HG03521 (cell line): Measurements from ENCODE around the gene USP19.

Experiments
- ATAC-seq: cut with Tn5 transposase; IDR thresholded peaks from one replicate; pipeline ENCODE4 v1.9.1; 2021; ENCODE audit warnings: mild to moderate bottlenecking, moderate library complexity; ENCODE audit not compliant: unreplicated experiment

Gene USP19, protein sequence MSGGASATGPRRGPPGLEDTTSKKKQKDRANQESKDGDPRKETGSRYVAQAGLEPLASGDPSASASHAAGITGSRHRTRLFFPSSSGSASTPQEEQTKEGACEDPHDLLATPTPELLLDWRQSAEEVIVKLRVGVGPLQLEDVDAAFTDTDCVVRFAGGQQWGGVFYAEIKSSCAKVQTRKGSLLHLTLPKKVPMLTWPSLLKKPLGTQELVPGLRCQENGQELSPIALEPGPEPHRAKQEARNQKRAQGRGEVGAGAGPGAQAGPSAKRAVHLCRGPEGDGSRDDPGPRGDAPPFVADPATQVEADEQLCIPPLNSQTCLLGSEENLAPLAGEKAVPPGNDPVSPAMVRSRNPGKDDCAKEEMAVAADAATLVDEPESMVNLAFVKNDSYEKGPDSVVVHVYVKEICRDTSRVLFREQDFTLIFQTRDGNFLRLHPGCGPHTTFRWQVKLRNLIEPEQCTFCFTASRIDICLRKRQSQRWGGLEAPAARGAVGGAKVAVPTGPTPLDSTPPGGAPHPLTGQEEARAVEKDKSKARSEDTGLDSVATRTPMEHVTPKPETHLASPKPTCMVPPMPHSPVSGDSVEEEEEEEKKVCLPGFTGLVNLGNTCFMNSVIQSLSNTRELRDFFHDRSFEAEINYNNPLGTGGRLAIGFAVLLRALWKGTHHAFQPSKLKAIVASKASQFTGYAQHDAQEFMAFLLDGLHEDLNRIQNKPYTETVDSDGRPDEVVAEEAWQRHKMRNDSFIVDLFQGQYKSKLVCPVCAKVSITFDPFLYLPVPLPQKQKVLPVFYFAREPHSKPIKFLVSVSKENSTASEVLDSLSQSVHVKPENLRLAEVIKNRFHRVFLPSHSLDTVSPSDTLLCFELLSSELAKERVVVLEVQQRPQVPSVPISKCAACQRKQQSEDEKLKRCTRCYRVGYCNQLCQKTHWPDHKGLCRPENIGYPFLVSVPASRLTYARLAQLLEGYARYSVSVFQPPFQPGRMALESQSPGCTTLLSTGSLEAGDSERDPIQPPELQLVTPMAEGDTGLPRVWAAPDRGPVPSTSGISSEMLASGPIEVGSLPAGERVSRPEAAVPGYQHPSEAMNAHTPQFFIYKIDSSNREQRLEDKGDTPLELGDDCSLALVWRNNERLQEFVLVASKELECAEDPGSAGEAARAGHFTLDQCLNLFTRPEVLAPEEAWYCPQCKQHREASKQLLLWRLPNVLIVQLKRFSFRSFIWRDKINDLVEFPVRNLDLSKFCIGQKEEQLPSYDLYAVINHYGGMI (N-terminal part only)

DNA sequence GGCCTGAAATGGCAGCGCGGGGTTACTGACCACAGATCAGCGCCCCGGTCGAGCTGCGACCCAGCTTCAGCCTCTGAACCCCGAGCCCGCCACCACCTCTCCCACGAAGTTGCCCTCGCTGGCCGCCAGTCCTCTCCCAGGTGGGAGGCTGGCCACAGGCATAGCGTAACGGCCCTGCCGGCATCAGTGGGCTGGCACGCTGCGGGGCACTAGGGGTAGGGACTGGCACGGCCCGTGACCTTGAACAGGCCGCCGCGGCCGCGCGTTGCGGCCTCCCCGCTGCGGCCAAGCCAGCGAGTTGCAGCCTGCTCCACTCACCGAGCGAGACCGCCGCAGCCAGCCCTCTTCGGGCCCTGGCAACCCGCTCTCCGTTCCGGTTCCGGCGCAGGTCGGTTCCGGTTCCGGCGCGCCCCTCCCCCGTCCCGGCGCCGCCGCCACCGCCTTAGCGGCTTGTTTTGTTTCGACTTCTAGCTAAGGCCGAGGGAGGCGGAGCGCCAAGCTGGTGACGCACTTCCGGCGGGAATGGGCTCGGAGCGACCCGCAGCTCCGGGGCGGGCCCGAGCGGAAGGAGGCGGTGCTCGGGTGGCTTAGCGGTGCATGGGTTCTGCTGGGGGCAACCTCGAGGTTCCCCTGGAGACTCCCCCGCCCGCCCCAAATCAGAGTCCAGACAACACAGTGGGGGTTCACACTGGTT, at the start of gene USP19:
Gene USP19, minus strand, starts transcription at position 386 of the 694 bp plus-strand sequence. CDS start 1,678 bp downstream, outside the sequence.
- peak; percentile 62 for ATAC-seq

- no peak for ATAC-seq
Measured at GRCh38 chr3:49166752-49167556, 46.3 kb upstream of the USP19 start.

DNA sequence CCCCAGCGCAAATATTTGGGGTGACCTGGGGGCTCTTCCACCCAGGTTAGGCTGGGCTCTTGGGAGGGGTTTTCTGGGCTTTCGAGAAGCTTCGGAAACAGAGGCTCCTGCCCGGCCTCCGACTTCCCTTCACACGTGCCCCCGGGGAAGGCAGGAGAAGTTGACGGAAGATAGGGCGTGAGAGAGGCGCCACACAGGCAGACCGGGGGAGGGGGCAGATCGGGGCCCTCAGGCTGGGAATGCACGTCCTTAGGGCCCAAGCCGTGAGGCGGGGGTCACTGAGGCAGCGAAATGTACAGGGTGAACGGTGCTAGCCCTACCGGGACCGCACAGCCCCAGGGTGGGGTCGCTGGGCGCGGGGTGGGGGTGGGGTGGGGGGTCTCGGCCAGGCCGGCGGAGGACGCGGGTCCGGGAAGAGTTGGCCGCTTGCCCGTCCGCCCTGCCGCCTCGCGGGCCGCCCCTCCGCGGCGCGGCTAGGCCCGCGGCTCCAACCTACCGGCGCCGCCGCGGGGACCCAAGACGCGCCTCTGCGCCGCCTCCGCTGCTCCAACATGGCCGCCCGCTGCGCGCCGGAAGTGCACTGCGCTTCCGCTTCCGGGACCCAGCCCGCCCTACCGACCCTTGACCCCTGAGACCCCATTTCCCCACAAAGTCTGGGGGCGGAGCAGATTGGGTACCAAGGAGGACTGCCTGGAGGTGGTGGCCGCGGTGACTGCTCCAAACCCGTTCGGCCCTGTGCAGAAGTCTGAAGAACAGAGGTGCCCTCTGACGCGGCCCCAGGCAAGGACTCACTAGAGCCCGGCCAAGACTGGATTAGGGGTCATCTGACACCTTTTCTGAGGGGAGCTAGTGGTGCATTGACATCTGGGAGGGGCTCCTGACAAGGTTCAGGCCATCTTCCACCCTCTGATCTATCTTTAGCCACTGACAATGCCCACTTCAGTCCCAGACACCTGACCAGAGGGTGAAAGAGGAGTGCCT, 45.4 kb upstream of the USP19 start, which contains the start of gene CCDC71:
Gene CCDC71, minus strand, starts transcription at position 561 of the 981 bp plus-strand sequence. CDS start 2,123 bp downstream, outside the sequence.
- ATAC-seq, result peak; percentile 76

- ATAC-seq, result no peak
Measured at GRCh38 chr3:49164983-49165720, 44.5 kb upstream of the USP19 start.

- ATAC-seq, result no peak
Measured at GRCh38 chr3:49163609-49164008, 43.0 kb upstream of the USP19 start.

DNA sequence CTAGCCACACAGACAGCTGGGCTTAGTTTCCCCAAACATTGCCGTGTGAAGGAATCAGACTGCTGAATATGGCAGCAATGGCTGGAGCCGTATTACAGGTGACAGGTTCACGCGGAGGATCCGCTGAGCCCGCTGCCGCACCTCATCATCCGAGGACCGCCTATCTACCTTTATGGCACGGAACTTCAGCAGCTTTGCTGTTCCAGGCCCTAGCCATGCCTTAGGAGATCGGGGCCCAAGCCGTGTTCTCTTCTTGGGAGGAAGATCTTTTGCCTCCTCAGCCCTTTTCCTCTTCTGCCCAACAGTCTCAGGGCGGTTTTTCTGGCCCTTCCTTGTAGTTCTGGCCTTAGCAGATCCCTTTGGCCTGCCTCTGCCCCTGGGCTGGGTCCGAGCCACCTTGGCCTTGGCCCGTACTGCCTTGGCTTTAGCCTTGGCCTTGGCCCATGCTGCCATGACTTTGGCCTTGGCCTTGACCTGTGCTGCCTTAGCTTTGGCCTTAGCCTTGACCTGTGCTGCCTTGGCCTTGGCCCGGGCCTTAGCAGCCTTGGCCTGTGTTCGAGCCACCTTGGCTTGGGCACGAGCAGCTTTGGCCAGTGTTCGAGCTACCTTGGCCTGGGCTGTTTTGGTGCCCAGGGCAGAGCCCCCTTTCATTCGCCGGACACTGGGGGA, 42.3 kb upstream of the USP19 start:
- no peak for ATAC-seq

GRCh38 chr3:49161808-49162530, 41.3 kb upstream of the USP19 start:
- ATAC-seq, result no peak

DNA sequence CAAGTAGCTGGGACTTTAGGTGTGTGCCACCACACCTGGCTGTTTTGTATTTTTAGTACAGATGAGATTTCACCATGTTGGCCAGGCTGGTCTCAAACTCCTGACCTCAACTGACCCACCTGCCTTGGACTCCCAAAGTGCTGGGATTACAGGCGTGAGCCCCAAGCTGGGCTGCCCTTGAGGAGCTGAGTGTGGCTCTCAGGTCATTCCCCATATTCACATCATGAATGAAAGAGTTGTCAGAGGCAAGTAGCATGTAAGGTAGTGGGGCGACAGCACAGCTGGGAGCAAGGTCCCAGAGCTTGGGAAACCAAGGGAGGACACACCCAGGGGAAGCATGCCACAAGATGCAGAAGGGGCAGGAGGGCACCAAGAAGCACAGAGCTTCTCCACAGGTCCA, 40.6 kb upstream of the USP19 start:
- ATAC-seq, result no peak

- no peak for ATAC-seq
Measured at GRCh38 chr3:49158792-49159191, 38.2 kb upstream of the USP19 start.

DNA sequence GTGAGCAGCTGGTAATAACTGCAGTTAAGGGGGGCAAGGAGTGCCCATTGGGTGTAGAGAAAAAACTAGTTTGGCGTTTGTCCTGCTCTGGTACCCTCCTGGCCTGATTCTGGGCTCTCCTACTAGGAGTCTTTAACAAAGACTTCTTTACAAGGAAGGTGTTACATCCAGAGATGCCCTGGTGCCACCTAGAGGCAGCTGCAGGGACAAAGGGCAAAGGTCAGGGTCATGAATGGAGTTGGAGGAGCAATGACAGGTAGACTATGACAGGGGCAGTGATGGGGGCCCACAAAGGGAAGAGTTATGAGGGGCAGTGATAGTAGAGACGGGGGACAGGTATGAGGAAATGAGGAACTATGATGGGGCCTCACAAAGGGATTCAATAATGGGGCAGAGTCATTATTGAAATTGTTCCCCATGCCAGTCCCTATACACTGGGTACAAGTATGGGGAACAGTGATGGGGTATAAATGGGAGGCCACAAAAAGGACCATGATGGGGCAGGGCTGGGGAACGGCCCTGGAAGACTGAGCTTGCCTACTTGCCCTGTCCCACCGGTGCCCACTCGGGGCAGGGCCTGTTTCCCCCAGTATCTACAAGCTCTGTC, 37.6 kb upstream of the USP19 start:
- no peak for ATAC-seq

DNA sequence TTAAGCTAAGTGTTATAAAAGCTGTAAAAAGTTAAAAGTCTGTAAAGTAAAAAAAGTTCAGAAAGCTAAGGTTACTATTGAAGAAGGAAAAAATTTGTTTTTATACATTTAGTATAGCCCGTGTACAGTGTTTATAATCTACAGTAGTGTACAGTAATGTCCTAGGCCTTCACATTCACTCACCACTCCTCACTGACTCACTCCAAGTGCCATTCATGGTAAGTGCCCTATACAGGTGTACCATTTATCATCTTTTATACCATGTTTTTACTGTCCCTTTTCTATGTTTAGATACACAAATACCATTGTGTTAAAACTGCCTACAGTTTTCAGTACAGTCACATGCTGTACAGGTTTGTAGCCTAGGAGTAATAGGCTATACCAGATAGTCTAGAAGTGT, 36.7 kb upstream of the USP19 start:
- no peak for ATAC-seq

GRCh38 chr3:49153349-49153912, 32.8 kb upstream of the USP19 start:
- no peak for ATAC-seq

DNA sequence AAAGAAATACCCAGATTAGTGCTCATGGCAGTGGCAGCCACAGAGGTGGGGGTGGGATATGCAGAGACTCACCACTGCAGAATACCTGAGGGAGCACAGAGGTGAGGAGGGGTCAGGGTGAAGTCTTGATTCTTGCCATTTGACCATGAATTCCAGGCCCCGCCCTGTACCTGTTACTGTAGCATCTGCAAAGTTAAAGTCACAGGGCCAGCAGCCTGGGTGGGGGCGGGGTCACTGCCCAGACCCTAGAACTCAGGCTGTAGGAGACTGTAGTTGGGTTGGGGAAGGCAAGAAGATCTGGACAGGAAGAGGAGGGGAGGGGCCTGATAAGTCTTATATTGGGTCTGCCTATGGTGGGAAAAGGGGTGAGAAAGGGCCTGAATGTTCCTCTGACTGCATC, 31.0 kb upstream of the USP19 start:
- no peak for ATAC-seq

- ATAC-seq, result no peak
Measured at GRCh38 chr3:49148159-49148558, 27.5 kb upstream of the USP19 start.

DNA sequence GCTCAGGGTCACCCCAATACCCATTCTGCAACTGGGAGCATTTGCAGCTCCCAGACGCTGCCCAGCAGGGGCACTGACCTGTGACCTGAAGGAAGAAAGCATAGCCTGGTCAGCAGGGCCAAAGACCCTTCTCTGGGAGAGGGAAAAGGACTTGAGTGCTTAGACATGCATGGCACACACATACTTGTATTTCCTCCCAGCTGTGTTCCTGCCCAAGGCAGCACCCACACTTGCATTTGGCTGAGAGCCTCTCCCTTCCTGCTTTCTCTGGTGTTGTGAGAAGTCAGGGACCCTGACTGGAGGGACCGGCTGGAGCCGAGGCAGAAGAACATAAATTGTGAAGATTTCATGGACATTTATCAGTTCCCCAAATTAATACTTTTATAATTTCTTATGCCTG, 19.5 kb upstream of the USP19 start:
- ATAC-seq, result no peak

GRCh38 chr3:49135499-49135898, 14.9 kb upstream of the USP19 start:
- ATAC-seq, result no peak
